Lung (tissue), 12 donors: ENCODE results near the gene DDX10. TPM values are rescaled to one million over a fixed set of nuclear protein-coding genes. Genes with fewer than 3 reads are reported as not detected.
"Not testable (repeated sequence)": the region's sequence is repeated elsewhere in the genome, so short reads cannot be mapped to it uniquely, and the experiment has no call there.

Experiments used
- ATAC-seq: fragments of 200-7000 bp; cut with Tn5 transposase; one replicate; pipeline ENCODE4 v1.9.1; 2020; ENCODE audit warnings: moderate number of reproducible peaks; ENCODE audit not compliant: insufficient read depth, low FRiP score
- DNase-seq, 3 donors: peaks; one replicate each; pipeline ENCODE4 v3.0.0-alpha.2; 2013 to 2017
- H3K27ac ChIP-seq, 2 donors: one replicate each; pipeline ENCODE4 v1.5.1; 2013; ENCODE audit warnings: mild to moderate bottlenecking in 2 of 2, moderate library complexity in 2 of 2, control low read depth in 1 of 2, inconsistent platforms in 1 of 2, low read depth in 1 of 2, low read length in 1 of 2
- H3K27me3 ChIP-seq, 3 donors: one replicate each; pipeline ENCODE4 v1.5.1; 2013; ENCODE audit warnings: low read length in 2 of 3; ENCODE audit not compliant: control insufficient read depth in 3 of 3, insufficient read depth in 3 of 3
- H3K36me3 ChIP-seq, 4 donors: one replicate each; pipeline ENCODE4 v1.5.1; 2013; ENCODE audit warnings: low read length in 4 of 4, mild to moderate bottlenecking in 1 of 4, moderate library complexity in 1 of 4; ENCODE audit not compliant: control insufficient read depth in 4 of 4, insufficient read depth in 4 of 4
- H3K4me1 ChIP-seq, 5 donors: one replicate each; pipeline ENCODE4 v1.5.1; 2013; ENCODE audit warnings: low read length in 5 of 5, mild to moderate bottlenecking in 2 of 5, moderate library complexity in 1 of 5; ENCODE audit not compliant: control insufficient read depth in 5 of 5, insufficient read depth in 5 of 5
- H3K4me3 ChIP-seq: one replicate; pipeline ENCODE4 v1.5.1; 2013; ENCODE audit warnings: mild to moderate bottlenecking, control low read depth, moderate library complexity
- H3K9ac ChIP-seq, 2 donors: one replicate each; pipeline ENCODE4 v1.5.1; 2013; ENCODE audit warnings: low read length in 2 of 2, control low read depth in 1 of 2; ENCODE audit not compliant: insufficient read depth in 1 of 2
- H3K9me3 ChIP-seq, 4 donors: one replicate each; pipeline ENCODE4 v1.5.1; 2013; ENCODE audit warnings: low read length in 3 of 4, mild to moderate bottlenecking in 1 of 4, moderate library complexity in 1 of 4; ENCODE audit not compliant: control insufficient read depth in 4 of 4, insufficient read depth in 3 of 4
- CTCF ChIP-seq: IDR thresholded peaks from 2 replicates; pipeline ENCODE4 v1.5.1; 2012; ENCODE audit warnings: mild to moderate bottlenecking; ENCODE audit errors: control extremely low read depth, extremely low read depth
- WGBS, 2 donors: extraction: QIAGEN DNeasy Blood & Tissue Kit; methylation state at CpG; one replicate each; pipeline ENCODE4 v1.1.7; 2013; 5-methylcytosine and 5-hydroxymethylcytosine counted together
- polyA plus RNA-seq, 2 donors: library from polyadenylated mRNA; stranded (reverse); fragments of 200-250 nt; gene quantifications; one replicate each; pipeline ENCODE4 v1.2.1, GENCODE V29; 2013
- total RNA-seq, 2 donors: library from RNA; depleted of rRNA in 1 of 2; stranded (reverse); fragments of >200 nt in 1 of 2; gene quantifications; one replicate each; pipeline ENCODE4 v1.2.1, GENCODE V29; 2014 to 2021
- donor health status: control.
- donor health status: control.
- donor health status: Bipolar disorder and iron deficiency.
- donor health status: healthy.
- donor health status: DM: yes; HTN: yes; CAD: no.

DDX10 gene
- total and polyA plus RNA-seq, 4 donors: 13.9 to 30.5 (median 18.8) TPM

DNA sequence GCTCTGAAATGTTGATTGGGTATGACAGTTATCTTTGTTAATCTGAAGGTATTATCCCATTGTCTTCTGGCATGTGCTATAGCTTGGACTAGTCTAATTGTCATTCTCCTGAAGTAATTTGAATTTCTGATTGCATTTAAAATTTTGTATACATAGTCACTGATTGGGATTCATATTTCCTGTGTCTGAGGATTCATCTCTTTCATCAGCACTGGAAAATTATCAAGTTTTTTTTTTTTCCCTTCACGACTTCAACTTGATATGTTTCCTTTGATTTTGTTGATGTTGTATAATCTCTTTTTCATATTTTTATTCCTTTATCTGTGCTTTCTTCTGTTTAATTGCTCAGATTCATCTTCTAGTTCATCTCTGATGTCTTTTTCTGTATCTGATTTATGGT is 104.1 kb downstream of the DDX10 start:
- no peak for TF ChIP-seq CTCF
- Histone ChIP-seq H3K9ac (no peak overlapping the region), H3K27ac (no peak overlapping the region), H3K9me3 (no peaks in the 10 kb centered on the region), H3K4me1 (no peaks in the 10 kb centered on the region), H3K36me3 (peaks cover 0 to 3% (median 0%) of the 10 kb centered on the region in 4 donors), H3K4me3 (no peak overlapping the region), H3K27me3 (no peaks in the 10 kb centered on the region)
- WGBS, 2 donors: 64 to 80% methylated on average over 1 of the region's 1 CpG
- DNase-seq (no peak), ATAC-seq (no peak)

DNA sequence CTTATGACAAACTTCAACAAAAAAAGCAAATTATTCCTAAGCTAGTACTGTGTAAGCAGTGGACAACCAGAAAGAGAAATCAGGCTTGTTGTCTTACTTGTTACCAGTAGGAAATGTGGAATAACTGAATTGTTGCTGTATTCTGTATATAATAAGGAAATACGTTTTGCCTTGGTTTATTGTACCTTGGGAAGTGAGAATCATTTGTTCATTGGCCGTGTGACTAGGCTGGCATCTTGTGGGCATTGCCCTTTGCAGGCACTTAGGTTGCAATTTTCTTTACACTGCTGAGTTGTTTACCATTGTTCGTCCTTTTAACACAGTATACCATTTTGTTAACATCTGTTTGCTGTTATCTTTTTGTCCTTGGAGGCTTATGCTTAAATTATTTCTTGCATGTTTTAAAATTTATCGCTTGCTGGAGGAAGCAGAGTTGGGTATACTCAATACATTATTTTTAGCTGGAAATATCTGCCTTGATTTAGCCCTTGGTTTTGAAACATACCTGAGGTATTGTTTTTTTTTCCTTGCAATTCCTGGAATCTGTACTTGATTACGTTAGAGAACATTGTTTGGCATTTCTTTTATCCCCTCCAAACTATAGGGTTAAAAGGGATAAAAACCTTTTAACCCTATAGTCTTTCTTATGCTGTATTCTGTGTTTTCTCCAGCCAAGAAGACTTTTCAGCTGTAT is 109.3 kb downstream of the DDX10 start:
- Histone ChIP-seq H3K36me3 (no peaks in the 10 kb centered on the region), H3K27ac (no peak overlapping the region), H3K27me3 (no peaks in the 10 kb centered on the region), H3K4me1 (peaks cover 0 to 6% (median 0%) of the 10 kb centered on the region in 5 donors), H3K9me3 (no peaks in the 10 kb centered on the region), H3K9ac (no peak overlapping the region), H3K4me3 (no peak overlapping the region)
- ATAC-seq (no peak), DNase-seq (no peak)
- no peak for TF ChIP-seq CTCF
- 76 to 80% methylated on average over 5 of the region's 5 CpGs for WGBS, 2 donors

- no peak for TF ChIP-seq CTCF
- no peak for DNase-seq
- Histone ChIP-seq H3K27me3 (no peaks in the 10 kb centered on the region), H3K4me1 (peaks cover 0 to 6% (median 0%) of the 10 kb centered on the region in 5 donors), H3K4me3 (no peak overlapping the region), H3K36me3 (no peaks in the 10 kb centered on the region), H3K27ac (no peak overlapping the region), H3K9ac (no peak overlapping the region), H3K9me3 (no peaks in the 10 kb centered on the region)
- no peak for ATAC-seq
- 97 to 99% methylated on average over 1 of the region's 1 CpG for WGBS, 2 donors
These were observed 110.5 kb downstream of the DDX10 start for GRCh38 chr11:108775324-108775723.

DNA sequence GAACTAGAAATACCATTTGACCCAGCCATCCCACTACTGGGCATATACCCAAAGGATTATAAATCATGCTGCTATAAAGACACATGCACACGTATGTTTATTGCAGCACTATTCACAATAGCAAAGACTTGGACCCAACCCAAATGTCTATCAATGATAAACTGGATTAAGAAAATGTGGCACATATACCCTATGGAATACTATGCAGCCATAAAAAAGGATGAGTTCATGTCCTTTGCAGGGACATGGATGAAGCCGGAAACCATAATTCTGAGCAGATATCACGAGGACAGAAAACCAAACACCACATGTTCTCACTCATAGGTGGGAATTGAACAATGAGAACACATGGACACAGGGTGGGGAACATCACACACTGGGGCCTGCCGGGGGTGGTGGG is 114.3 kb downstream of the DDX10 start:
- H3K9ac ChIP-seq, H3K27me3 ChIP-seq, ATAC-seq, H3K27ac ChIP-seq, H3K4me1 ChIP-seq, H3K4me3 ChIP-seq, H3K36me3 ChIP-seq, H3K9me3 ChIP-seq, DNase-seq: not testable (repeated sequence)
- 89 to 93% methylated on average over 4 of the region's 4 CpGs for WGBS, 2 donors
